HepG2 (cell line): ENCODE measurements around the gene FDPS. TPM values are rescaled to one million over a fixed set of nuclear protein-coding genes. Genes with fewer than 3 reads are reported as not detected.

Experiments
- KDM4B ChIP-seq: sonication (generic); formaldehyde crosslinking; IDR thresholded peaks from 2 replicates; pipeline ENCODE4 v1.4.0; 2020; ENCODE audit warnings: missing genetic modification reagents
- PBX2 ChIP-seq: IDR thresholded peaks from 2 replicates; pipeline ENCODE4 v1.6.1; 2016; ENCODE audit warnings: control low read depth
- REXO4 ChIP-seq: sonication (generic); formaldehyde crosslinking; IDR thresholded peaks from 2 replicates; pipeline ENCODE4 v1.8.0; 2022; ENCODE audit warnings: missing genetic modification reagents, mild to moderate bottlenecking, borderline replicate concordance
- SP140L ChIP-seq: sonication (generic); formaldehyde crosslinking; IDR thresholded peaks from 2 replicates; pipeline ENCODE4 v1.4.0; 2020; ENCODE audit warnings: missing genetic modification reagents, borderline replicate concordance
- SUZ12 ChIP-seq: fragments of 150-350 bp; IDR thresholded peaks from 2 replicates; pipeline ENCODE4 v1.6.1; 2014; ENCODE audit warnings: low read depth, low read length
- TEF ChIP-seq: sonication (generic); formaldehyde crosslinking; IDR thresholded peaks from 2 replicates; pipeline ENCODE4 v1.5.0; 2020; ENCODE audit warnings: missing genetic modification reagents
- THAP8 ChIP-seq: sonication (generic); formaldehyde crosslinking; IDR thresholded peaks from 2 replicates; pipeline ENCODE4 v1.5.1; 2020; ENCODE audit warnings: missing genetic modification reagents, mild to moderate bottlenecking, borderline replicate concordance
- ZMAT3 ChIP-seq: sonication (generic); formaldehyde crosslinking; conservative IDR thresholded peaks from 2 replicates; pipeline ENCODE4 v1.7.0; 2021; ENCODE audit warnings: missing genetic modification reagents
- ZNF138 ChIP-seq: sonication (generic); formaldehyde crosslinking; IDR thresholded peaks from 2 replicates; pipeline ENCODE4 v1.5.0; 2020; ENCODE audit warnings: mild to moderate bottlenecking, low read depth, missing genetic modification reagents
- ZNF280B ChIP-seq: sonication (generic); formaldehyde crosslinking; IDR thresholded peaks from 2 replicates; pipeline ENCODE4 v1.5.0; 2020; ENCODE audit warnings: missing genetic modification reagents, mild to moderate bottlenecking, borderline replicate concordance
- ZNF367 ChIP-seq: sonication (generic); formaldehyde crosslinking; IDR thresholded peaks from 2 replicates; pipeline ENCODE4 v1.4.0; 2020; ENCODE audit warnings: missing genetic modification reagents, borderline replicate concordance
- ZNF407 ChIP-seq: sonication (generic); formaldehyde crosslinking; IDR thresholded peaks from one replicate; pipeline ENCODE4 v1.5.1; 2020; ENCODE audit warnings: mild to moderate bottlenecking, missing genetic modification reagents; ENCODE audit errors: not compliant biosample characterization
- ZNF414 ChIP-seq: sonication (generic); formaldehyde crosslinking; IDR thresholded peaks from 2 replicates; pipeline ENCODE4 v1.5.0; 2020; ENCODE audit warnings: missing genetic modification reagents
- ZSCAN25 ChIP-seq: sonication (generic); formaldehyde crosslinking; IDR thresholded peaks from 2 replicates; pipeline ENCODE4 v1.8.0; 2022; ENCODE audit warnings: mild to moderate bottlenecking, missing genetic modification reagents
- polyA plus RNA-seq, 8 experiments: library from polyadenylated mRNA; depleted of rRNA in 3 of 8; stranded (reverse) in 7 of 8; unstranded in 1 of 8; fragments of >200 nt; fragmentation: Illumina TruSeq in 4 of 8; extraction: Trizol in 4 of 8; gene quantifications; 2 replicates each; pipeline versions ENCODE4 v1.2.1 to v1.2.3, GENCODE V29; 2011 to 2016; ENCODE audit warnings: low read depth in 4 of 8, missing spikeins in 1 of 8, mixed read lengths in 1 of 8; ENCODE audit not compliant: insufficient read depth in 1 of 8
- total RNA-seq, 5 experiments: library from RNA; depleted of rRNA; stranded (reverse); fragments of >200 nt; fragmentation: Illumina TruSeq; extraction: Trizol; gene quantifications; 2 replicates each; pipeline ENCODE4 v1.2.3, GENCODE V29; 2016; ENCODE audit warnings: low read depth in 1 of 5

Gene FDPS
- total and polyA plus RNA-seq, 2 of the 13 experiments (the other 11 are each of a cell fraction or from before 2014, with no cell fraction given): 264 to 519 TPM

GRCh38 chr1:155277070-155277901 is 31.4 kb upstream of the FDPS start, which contains the start of gene HCN3 (continued):
- TF ChIP-seq ZNF407 (CRISPR knock-in tag) (no peak), KDM4B (no peak), ZMAT3 (CRISPR knock-in tag) (0 out of 2 replicates have a peak, but pooled peaks have one; percentile 53), ZNF367 (CRISPR knock-in tag) (no peak), REXO4 (no peak), SP140L (CRISPR knock-in tag) (no peak), ZNF138 (CRISPR knock-in tag) (no peak), PBX2 (CRISPR knock-in tag) (no peak), ZNF280B (CRISPR knock-in tag) (peak; percentile 58; the same call in 1 of the 2 replicates), ZSCAN25 (CRISPR knock-in tag) (no peak), TEF (no peak), SUZ12 (no peak), THAP8 (CRISPR knock-in tag) (no peak), ZNF414 (CRISPR knock-in tag) (peak; percentile 44; the same call in 1 of the 2 replicates)
